Superior temporal gyrus (tissue), 1 donor: ENCODE results near the gene RHOF.

Experiments used
- DNase-seq: peaks from one replicate; pipeline ENCODE4 v3.0.0-alpha.2; 2016; ENCODE audit errors: extremely low spot score

RHOF gene

DNA sequence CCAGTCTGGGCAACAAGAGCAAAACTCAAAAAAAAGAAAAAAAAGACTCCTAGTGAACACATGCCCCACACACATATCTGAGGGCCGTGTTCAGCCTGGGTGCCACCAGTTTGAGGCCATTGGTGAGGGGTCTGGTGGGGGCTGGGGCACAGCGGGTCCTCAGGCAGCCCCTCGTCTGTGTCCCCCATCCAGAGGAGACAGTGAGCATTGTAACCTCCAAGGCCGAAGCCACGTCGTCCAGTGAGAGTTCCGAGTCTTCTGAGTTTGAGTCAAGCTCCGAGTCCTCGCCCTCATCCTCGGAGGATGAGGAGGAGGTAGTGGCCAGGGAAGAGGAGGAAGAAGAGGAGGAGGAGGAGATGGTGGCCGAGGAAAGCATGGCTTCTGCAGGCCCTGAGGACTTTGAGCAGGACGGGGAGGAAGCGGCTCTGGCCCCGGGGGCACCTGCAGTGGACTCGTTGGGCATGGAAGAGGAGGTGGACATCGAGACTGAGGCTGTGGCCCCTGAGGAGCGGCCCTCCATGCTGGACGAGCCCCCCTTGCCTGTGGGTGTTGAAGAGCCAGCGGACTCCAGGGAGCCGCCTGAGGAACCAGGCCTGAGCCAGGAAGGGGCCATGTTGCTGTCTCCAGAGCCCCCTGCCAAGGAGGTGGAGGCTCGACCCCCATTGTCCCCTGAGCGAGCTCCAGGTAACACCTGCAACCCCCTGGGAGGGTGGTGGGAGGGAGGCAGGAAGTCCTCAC, 25.9 kb upstream of the RHOF start:
- no peak for DNase-seq

DNA sequence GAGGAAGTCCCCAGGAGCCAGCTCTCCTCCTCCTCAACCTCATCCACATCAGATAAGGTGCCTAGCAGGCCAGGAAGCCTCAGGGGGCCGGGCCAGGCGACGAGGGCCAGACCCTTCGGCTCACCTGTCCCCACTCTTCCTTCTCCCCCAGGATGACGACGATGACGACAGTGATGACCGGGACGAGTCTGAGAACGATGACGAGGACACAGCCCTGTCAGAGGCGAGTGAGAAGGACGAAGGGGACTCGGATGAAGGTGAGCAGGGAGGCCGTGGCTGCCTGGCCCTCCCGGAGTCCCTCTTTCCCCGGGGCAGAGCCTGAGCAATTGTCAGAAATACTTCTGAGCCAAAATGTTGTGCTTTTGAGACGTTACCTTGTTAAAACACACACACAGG, 24.2 kb upstream of the RHOF start:
- no peak for DNase-seq

DNA sequence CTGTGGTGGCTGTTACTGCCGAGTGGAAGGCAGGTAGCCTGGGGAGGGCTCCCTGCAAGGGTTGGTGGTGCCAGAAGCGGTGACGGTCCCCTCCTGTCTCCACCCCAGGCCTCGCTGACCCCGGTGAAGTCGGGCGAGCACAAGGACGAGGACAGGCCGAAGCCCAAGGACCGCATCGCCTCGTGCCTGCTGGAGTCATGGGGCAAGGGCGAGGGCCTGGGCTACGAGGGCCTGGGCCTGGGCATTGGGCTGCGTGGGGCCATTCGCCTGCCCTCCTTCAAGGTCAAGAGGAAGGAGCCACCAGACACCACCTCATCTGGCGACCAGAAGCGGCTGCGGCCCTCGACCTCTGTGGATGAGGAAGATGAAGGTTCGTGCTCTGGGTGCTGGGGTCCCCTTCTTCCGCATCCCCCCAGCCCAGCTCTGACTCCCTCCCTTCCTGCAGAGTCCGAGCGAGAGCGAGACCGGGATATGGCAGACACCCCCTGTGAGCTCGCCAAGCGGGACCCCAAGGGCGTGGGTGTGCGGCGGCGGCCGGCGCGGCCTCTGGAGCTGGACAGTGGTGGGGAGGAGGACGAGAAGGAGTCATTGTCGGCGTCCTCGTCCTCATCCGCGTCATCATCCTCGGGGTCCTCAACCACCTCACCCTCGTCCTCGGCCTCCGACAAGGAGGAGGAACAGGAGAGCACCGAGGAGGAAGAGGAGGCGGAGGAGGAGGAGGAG, 23.6 kb upstream of the RHOF start:
- no peak for DNase-seq

DNA sequence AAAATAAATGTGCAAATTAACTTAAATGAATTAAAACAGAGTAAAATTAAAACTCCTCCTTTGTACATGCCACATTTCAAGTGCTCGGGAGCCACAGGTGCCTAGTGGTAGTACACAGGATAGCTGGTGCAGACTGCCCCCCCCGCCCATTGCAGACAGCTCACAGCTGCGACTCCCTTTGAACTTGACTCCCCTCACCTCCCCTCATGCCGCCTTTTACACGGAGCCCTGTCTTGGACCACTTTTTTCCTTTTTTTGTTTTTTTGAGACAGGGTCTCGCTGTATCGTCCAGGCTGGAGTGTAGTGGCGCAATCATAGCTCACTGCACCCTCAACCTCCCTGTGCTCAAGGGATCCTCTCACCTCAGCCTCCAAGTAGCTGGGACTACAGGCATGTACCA, 21.8 kb upstream of the RHOF start:
- DNase-seq = no peak

DNA sequence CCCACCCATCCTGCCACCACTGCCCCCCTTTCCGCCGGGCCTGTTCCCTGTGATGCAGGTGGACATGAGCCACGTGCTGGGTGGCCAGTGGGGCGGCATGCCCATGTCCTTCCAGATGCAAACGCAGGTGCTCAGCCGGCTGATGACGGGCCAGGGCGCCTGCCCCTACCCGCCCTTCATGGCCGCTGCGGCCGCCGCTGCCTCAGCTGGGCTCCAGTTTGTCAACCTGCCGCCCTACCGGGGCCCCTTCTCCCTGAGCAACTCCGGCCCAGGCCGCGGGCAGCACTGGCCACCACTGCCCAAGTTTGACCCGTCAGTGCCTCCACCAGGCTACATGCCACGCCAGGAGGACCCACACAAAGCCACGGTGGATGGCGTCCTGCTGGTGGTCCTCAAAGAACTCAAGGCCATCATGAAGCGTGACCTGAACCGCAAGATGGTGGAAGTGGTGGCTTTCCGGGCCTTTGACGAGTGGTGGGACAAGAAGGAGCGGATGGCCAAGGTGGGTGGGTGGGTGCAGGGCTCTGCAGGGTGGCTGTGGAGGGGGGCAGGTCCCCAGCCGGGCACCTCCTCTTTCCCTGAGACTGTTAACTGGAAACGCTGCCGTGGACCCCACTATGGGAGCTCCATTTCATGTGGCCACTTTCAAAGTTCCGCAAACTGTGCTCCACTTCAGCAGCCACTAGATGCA, 21.1 kb upstream of the RHOF start:
- DNase-seq = no peak

DNA sequence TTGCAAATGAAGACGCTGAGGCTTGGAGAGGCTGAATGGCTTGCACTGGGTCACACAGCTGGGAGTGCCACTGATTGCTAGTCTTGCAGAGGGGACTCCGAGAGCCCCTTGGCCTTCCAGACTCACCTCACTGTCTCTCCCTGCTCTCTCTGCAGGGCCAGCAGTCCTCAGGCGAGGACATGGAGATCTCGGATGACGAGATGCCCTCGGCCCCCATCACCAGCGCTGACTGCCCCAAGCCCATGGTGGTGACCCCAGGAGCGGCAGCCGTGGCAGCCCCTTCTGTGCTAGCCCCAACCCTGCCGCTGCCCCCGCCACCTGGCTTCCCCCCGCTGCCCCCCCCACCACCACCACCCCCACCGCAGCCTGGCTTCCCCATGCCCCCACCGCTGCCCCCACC, 20.5 kb upstream of the RHOF start:
- DNase-seq = no peak

DNA sequence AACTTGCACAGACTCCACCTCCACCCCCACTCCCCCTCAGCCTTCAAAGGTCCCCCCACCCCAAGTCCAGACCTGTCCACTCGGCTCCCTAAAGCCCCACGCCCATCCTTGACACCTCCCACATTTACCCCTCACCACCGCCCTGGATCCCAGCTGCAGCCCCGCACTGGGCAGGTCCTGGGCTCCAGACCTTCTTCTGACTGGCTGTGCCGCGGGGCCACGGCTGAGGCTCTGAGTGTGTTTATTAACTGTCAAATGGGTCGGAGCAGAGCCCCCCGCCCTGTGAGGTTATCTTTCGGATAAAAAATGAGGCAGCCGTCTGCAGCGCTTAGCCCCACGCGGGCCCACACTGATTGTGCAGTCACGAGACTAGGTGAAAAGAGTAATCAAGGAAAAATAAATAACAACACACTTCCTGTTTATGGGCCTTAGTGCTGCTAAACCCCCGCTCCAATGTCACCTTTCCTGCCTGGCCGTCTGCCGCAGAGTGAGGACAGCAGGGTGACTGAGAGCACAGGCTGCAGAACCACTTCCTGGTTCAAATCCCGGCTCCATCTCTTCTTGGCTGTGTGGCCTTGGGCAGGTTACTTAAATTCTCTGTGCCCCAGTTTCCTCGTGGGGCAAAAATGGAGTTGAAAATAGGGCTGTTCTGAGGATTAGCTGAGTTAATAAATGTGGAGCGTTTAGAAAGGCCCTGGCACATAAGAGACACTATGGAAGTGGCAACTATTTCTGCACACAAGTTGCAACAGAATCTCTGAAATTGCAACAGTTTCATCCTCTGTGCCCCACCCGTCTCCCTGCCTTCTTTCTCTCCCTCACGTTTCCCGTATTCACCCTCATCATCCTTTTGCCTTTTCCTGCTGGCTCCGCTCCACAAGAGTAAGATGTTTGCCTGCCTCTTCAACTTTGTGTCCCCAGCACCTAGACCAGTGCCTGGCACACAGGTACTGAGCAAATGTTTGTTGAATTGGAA, 19.7 kb upstream of the RHOF start:
- no peak for DNase-seq

DNA sequence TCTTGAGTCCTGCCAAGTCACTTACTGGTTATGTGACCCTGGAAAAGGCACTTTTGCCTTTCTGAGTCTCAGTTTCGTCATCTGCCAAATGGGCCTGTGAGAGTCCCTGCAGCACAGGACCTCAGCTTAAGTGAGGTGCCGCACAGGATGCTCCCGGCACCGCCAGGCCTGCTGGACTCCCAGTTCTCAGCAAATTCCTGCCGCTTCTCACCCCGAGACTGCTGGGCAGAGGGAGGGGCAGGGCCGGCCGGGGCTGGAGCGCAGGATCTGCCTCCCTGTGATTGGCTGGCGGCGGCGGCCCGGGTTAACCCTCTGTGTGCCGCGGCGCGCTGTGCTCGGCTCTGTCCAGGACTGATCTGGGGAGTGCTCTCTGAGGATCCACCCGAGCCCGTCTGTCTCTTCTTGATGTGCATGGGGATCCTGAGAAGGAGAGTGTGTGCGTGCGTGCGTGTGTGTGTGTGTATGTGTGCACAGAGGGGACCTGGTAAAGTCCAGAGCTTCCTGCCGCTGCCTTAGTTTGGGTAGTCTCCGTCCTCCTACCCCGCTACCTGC, 18.9 kb upstream of the RHOF start:
- DNase-seq = no peak

DNA sequence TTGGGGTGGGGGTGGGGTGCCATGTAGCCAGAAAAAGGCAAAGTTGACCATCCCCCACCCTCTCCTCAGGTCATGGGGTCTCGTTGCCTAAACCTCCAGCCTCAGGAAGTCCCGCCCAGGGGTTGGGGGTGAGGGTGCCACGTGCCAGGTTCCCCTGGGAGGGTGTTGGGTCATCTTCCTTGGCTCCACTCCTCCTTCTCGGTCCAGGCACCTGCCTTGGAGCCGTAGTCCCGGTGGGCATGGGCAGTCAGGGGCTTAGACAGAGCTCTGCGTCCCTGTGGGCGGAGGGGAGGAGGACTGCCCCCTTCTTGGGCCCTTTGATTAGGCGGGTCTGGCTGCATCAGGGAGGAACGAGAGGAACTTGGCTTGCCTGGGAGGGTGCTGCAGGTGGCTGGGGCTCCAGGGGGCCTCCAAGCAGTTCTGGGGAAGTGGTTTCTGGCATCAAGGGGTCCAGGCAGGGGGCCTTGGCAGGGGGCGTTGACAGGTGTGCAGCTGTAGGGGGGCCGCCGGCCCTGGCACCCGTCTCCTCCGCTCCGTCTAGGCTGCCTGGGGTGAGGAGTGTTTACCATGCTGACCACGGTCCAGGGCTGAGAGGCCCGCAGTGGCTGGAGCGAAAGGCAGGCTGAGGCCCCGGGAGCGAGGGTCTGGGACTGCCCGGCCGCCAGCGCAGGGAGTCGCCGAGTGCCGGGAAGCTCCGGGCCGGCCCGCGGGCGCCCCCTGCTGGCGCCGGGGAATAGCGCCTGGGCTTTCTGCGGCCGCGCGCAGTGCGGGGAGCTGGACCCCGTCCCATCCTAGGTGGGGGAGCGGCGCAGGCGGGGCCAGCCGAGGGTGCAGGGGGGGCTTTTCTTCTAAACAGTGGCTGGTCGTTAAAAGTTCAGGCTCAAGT, 18.2 kb upstream of the RHOF start:
- peak; percentile 57 for DNase-seq

DNA sequence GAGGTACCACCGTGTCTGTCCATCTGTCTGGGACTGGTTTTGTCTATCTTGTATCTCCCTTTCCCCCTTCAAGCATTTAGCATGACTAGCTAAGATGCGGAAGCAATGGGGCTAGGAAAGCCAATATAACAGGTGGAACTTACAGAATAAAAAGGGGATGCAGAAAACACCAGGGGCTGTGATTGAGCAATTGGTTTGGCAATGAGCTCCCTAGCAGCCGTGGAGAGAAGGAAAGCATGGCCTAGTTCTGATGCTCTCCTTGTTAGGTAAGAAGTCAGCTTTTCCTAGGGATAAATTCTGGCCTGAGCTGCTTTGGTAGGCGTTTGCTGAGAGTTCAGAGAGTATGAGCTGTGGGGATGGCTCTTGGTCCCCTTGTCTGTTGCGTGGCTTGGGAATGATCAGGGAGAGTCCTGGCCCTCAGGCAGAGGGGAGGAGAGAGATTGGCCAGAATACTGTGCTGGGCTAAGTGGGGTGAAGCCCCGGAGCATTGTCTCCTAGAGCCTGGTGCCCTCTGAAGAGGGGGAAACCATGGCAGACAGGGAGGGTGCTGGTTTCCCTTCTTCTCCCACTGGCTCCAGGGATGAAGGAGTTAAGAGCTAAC, 17.4 kb upstream of the RHOF start:
- no peak for DNase-seq

DNA sequence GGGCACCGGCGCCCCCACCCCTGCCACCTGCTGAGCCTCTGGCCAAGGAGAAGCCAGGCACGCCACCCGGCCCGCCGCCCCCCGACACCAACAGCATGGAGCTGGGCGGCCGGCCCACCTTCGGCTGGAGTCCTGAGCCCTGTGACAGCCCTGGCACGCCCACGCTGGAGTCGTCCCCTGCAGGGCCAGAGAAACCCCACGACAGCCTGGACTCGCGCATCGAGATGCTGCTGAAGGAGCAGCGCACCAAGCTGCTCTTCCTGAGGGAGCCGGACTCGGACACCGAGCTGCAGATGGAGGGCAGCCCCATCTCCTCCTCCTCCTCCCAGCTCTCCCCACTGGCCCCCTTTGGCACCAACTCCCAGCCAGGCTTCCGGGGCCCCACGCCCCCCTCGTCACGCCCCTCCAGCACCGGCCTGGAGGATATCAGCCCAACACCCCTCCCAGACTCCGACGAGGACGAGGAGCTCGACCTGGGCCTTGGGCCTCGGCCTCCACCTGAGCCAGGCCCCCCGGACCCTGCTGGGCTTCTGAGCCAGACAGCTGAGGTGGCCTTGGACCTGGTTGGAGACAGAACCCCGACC, 16.8 kb upstream of the RHOF start:
- DNase-seq = no peak

DNA sequence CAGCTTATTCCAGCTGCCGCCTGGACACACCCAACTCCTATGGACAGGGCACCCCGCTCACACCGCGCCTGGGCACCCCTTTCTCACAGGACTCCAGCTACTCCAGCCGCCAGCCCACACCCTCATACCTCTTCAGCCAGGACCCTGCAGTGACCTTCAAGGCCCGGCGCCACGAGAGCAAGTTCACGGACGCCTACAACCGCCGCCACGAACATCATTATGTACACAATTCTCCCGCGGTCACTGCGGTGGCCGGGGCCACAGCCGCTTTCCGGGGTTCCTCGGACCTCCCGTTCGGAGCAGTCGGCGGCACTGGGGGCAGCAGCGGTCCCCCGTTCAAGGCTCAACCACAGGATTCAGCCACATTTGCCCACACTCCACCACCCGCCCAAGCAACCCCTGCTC, 16.2 kb upstream of the RHOF start:
- DNase-seq = no peak

DNA sequence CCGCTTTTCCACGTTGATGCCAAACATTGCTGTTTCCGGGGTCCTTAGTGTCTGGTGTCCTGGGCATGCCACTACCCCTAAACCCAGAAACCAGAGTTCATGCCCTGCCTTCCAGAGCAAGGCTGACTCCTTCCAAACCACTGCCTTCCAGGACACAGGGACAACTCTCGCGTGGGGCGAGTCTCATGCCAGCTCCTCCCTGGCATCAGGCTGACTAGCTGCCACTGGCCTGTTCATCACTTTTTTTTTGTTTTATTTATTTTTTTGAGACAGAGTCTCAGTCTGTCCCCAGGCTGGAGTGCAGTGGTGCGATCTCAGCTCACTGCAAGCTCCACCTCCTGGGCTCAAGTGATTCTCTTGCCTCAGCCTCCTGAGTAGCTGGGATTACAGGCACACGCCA, 15.1 kb upstream of the RHOF start:
- no peak for DNase-seq

DNA sequence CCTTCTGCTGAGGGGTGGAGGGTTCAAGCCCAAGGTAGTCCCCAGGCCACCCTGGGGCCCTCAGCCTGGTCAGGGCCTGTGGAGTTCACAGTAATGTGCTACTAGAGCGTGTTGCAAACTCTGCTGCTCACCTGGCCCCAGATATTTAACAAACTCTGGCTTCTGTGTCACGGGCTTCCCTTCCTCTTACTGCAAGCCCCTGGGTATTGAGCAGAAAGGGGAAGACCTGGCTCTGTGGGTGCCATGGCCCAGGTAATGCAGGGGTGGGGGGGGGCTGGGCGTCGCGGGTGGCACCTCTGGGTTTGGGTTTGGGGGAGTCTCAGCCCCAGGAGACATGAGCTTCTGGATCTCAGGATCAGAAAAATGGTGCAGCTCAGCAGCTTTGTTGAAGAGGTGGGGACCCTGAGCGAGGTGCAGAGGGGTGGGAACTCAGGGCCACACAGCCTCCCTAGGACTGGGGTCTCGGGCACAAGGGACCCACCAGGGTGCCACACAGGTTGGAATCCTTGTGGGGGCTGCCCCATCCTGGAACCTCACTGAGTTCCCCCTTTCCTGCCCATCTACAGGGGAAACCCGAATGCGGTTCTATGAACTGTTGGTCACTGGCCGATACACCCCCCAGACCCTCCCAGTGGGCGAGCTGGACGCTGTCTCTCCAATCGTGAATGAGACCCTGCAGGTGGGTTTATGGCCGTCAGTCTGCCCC, 14.3 kb upstream of the RHOF start:
- no peak for DNase-seq

DNA sequence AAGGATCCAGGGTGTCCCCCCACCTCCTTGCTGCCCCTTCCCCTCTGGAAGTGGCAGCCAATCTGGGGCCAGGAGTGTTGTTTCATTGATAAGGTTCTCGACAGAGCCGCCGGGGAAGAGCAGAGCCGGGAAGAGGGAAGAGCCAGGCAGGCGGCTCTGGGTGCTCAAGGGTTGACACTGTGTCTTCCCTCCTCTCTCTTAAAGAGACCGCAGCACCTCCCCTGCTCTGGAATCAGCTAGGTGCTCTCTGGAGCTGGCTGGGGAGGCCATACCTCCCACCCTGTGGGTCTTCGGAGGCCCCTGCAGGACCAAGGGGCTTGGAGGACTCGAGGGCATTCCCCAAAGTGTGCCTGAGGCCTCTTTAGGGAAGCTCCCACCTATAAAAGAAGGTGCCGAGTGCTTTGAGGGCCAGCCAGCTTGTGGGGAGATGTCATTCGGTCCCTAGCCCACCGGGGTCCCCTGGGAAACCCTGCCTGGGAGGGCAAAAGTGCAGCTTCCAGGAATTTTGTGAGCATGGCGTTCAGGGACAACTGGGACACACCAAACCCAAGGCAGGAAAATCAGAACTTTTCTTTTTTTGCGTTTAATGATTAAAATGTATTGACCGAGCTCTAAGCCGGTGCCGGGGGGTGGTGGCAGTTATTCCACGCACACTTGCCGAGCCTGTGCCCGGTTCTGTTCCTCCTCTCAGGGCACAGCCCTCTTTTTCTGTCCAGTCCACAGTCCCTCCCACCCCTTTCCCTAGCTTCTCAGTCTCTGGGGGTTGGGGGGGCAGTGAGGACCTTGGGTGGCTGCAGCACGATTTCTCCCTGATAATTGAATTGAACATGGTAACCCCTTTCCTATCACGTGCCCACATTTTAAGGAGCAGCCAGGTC, 13.3 kb upstream of the RHOF start:
- DNase-seq = no peak

DNA sequence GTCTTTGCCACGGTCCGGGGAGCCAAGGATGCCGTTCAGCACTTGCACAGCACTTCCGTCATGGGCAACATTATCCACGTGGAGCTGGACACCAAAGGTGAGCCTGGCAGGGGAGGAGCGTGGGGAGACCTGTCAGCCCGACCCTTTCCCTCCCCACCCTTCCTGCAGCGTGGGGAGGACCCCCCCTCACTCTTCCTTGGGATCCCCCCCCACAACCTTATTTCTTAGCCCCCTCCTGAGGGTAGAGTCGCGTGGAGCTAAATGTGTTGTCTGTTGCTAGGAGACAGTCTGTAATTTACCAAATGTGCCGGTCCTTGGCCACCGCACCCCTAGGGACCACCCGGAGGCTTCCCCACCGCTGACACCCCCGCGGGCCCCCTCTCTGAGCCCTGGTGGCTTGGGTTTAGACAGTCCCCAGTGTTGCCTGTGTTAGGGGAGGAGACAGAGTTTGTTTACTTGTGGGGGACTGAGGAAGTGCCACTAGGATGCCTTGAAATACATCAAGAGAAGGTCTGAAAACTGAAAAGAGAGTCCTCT, 12.6 kb upstream of the RHOF start:
- DNase-seq = no peak

DNA sequence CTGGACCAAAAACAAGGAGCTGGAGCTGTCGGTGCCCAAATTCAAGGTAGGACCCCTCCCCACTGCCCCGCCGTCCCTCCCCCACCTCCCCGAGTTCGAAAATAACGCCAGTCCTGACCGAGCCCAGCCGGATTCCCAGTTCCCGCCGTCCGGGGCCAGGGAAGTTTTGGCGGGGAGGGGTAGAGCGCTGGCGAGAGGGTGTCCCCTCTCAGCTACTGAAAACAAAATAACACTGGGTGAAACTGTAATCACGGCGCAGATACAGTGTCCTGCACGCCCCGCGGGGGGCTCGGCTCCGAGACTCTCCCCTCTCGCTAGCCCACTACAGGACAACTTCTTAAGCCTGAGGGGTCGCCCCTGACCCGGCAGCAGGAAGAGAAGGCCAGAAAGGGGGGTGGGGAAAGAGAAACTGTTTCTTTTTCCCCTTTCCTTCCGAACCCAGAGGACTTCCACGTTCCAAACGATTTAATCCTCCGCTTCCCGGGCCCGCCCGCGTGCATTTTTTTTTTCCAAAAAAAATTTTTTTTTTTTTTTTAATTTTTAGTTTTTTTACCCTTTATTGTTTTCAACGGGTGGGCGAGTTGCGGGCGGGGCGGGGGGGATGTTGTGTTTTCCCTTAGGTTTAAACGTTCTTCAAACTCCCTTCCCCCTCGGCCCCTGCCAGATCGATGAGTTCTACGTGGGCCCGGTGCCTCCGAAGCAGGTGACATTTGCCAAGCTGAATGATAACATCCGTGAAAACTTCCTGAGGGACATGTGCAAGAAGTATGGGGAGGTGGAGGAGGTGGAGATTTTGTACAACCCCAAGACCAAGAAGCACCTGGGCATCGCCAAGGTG, 11.9 kb upstream of the RHOF start:
- no peak for DNase-seq
